WTC11 (cell line): ENCODE measurements around the gene SDC1. TPM values are rescaled to one million over a fixed set of nuclear protein-coding genes. Genes with fewer than 3 reads are reported as not detected.

Experiments used
- ATAC-seq: fragments of 200-7000 bp; cut with Tn5 transposase; 2 replicates; pipeline ENCODE4 v1.10.0; 2021; ENCODE audit warnings: mild to moderate bottlenecking, moderate library complexity
- CTCF ChIA-PET: fragments of 300-600 bp; sonication (Branson Sonifier 250); formaldehyde crosslinking; loops from one replicate; lab custom pipeline; 2021; ENCODE audit warnings: antibody characterized with exemption; lab: Charles Lee
- POLR2A ChIA-PET: fragments of 350-600 bp; sonication (Branson Sonifier 250); formaldehyde crosslinking; loops from one replicate; lab custom pipeline; 2021; ENCODE audit warnings: antibody characterized with exemption; lab: Charles Lee
- DNase-seq: peaks from one replicate; pipeline ENCODE4 v3.0.0; 2021; ENCODE audit warnings: low spot score
- H3K27ac Mint-ChIP-seq: 2 replicates; pipeline ENCODE4 v1.8.0; 2021; ENCODE audit warnings: mixed read lengths
- H3K27me3 Mint-ChIP-seq: 2 replicates; pipeline ENCODE4 v1.8.0; 2021; ENCODE audit warnings: low read depth, mild to moderate bottlenecking, moderate library complexity, mixed read lengths
- H3K36me3 Mint-ChIP-seq: 2 replicates; pipeline ENCODE4 v1.8.0; 2021; ENCODE audit warnings: mixed read lengths
- H3K4me1 Mint-ChIP-seq: 2 replicates; pipeline ENCODE4 v1.8.0; 2022; ENCODE audit warnings: mixed read lengths
- H3K4me3 Mint-ChIP-seq: 2 replicates; pipeline ENCODE4 v1.8.0; 2021; ENCODE audit warnings: mild to moderate bottlenecking, moderate library complexity, mixed read lengths
- H3K9me3 Mint-ChIP-seq: 2 replicates; pipeline ENCODE4 v1.8.0; 2021; ENCODE audit warnings: mixed read lengths
- AR ChIP-seq: fragments of 250-450 bp; sonication (Bioruptor Pico); IDR thresholded peaks from 2 replicates; pipeline ENCODE4 v1.9.0; 2021; ENCODE audit warnings: mild to moderate bottlenecking
- ELF4 ChIP-seq: sonication (generic); formaldehyde crosslinking; IDR thresholded peaks from 2 replicates; pipeline ENCODE4 v1.8.1; 2022; ENCODE audit warnings: low read depth, mild to moderate bottlenecking, moderate library complexity, missing genetic modification reagents
- GABPB1 ChIP-seq: sonication (generic); formaldehyde crosslinking; IDR thresholded peaks from 2 replicates; pipeline ENCODE4 v1.8.1; 2023; ENCODE audit warnings: mild to moderate bottlenecking, missing genetic modification reagents
- NFYB ChIP-seq: sonication (generic); formaldehyde crosslinking; conservative IDR thresholded peaks from 2 replicates; pipeline ENCODE4 v1.8.0; 2022; ENCODE audit warnings: low read depth, missing genetic modification reagents
- NR1H2 ChIP-seq: sonication (generic); formaldehyde crosslinking; IDR thresholded peaks from 2 replicates; pipeline ENCODE4 v1.9.0; 2021; ENCODE audit warnings: mild to moderate bottlenecking, moderate library complexity, missing genetic modification reagents
- OVOL2 ChIP-seq: fragments of 250-450 bp; sonication (Bioruptor Pico); IDR thresholded peaks from 2 replicates; pipeline ENCODE4 v1.9.0; 2021; ENCODE audit warnings: mild to moderate bottlenecking, borderline replicate concordance
- SMAD4 ChIP-seq: sonication (generic); formaldehyde crosslinking; IDR thresholded peaks from 2 replicates; pipeline ENCODE4 v1.8.0; 2022; ENCODE audit warnings: mild to moderate bottlenecking, missing genetic modification reagents
- TP53 ChIP-seq: sonication (generic); formaldehyde crosslinking; IDR thresholded peaks from 2 replicates; pipeline ENCODE4 v1.8.1; 2023; ENCODE audit warnings: mild to moderate bottlenecking, missing genetic modification reagents
- ZNF121 ChIP-seq: sonication (generic); formaldehyde crosslinking; IDR thresholded peaks from 2 replicates; pipeline ENCODE4 v1.8.0; 2023; ENCODE audit warnings: missing genetic modification reagents
- ZNF219 ChIP-seq: sonication (generic); formaldehyde crosslinking; IDR thresholded peaks from 2 replicates; pipeline ENCODE4 v1.8.0; 2023; ENCODE audit warnings: missing genetic modification reagents, mild to moderate bottlenecking, borderline replicate concordance
- ZNF263 ChIP-seq: sonication (generic); formaldehyde crosslinking; IDR thresholded peaks from 2 replicates; pipeline ENCODE4 v1.8.1; 2022; ENCODE audit warnings: low read depth, mild to moderate bottlenecking, moderate library complexity, missing genetic modification reagents
- ZNF396 ChIP-seq: fragments of 250-450 bp; sonication (Bioruptor Pico); IDR thresholded peaks from 2 replicates; pipeline ENCODE4 v1.8.0; 2021; ENCODE audit warnings: mild to moderate bottlenecking, moderate library complexity, borderline replicate concordance
- ZNF512 ChIP-seq: sonication (generic); formaldehyde crosslinking; IDR thresholded peaks from 2 replicates; pipeline ENCODE4 v1.8.1; 2022; ENCODE audit warnings: missing genetic modification reagents, borderline replicate concordance
- ZNF671 ChIP-seq: fragments of 250-450 bp; sonication (Bioruptor Pico); IDR thresholded peaks from 2 replicates; pipeline ENCODE4 v1.8.0; 2021; ENCODE audit warnings: mild to moderate bottlenecking
- total RNA-seq: library from RNA; stranded (reverse); gene quantifications from 3 replicates; pipeline ENCODE4 v1.2.3, GENCODE V29; 2021
- TF ChIP-seq, protein P1 (sequence below): sonication (generic); formaldehyde crosslinking; IDR thresholded peaks from 2 replicates; pipeline ENCODE4 v1.8.1; 2023; ENCODE audit warnings: mild to moderate bottlenecking, missing genetic modification reagents
- TF ChIP-seq, protein P2 (sequence below): sonication (generic); formaldehyde crosslinking; IDR thresholded peaks from 2 replicates; pipeline ENCODE4 v1.8.1; 2022; ENCODE audit warnings: low read depth, missing genetic modification reagents, borderline replicate concordance
- TF ChIP-seq, protein P3 (sequence below): sonication (generic); formaldehyde crosslinking; IDR thresholded peaks from 2 replicates; pipeline ENCODE4 v1.8.0; 2023; ENCODE audit warnings: missing genetic modification reagents, mild to moderate bottlenecking, borderline replicate concordance

SDC1 gene
- total RNA-seq, 1 experiment from 2014 or later = 52.6 TPM

DNA sequence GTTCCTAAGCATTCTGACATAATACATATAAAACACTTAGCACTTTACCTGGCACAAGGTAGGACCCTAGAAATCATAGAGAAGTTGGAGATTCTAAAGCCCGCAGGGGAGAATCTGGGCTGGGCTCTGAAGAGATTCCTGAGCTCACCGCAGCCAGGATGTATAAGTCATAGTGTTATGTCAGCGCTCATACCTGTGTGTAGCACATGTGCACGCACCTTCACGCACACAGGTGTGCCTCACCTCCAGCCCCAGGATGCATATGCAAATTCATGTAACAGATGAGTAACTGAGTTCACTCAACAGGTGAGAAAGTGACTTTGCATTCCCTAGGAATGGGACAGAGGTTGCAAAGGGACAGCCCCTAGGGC lies 7.9 kb upstream of the SDC1 start (continued):
- TF ChIP-seq AR (CRISPR knock-in tag) (no peak), TP53 (CRISPR knock-in tag) (no peak), NFYB (CRISPR knock-in tag) (no peak)
- TF ChIP-seq, protein P1, sequence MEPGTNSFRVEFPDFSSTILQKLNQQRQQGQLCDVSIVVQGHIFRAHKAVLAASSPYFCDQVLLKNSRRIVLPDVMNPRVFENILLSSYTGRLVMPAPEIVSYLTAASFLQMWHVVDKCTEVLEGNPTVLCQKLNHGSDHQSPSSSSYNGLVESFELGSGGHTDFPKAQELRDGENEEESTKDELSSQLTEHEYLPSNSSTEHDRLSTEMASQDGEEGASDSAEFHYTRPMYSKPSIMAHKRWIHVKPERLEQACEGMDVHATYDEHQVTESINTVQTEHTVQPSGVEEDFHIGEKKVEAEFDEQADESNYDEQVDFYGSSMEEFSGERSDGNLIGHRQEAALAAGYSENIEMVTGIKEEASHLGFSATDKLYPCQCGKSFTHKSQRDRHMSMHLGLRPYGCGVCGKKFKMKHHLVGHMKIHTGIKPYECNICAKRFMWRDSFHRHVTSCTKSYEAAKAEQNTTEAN (CRISPR knock-in tag) = no peak
- TF ChIP-seq, all 79 proteins: peak for 0

DNA sequence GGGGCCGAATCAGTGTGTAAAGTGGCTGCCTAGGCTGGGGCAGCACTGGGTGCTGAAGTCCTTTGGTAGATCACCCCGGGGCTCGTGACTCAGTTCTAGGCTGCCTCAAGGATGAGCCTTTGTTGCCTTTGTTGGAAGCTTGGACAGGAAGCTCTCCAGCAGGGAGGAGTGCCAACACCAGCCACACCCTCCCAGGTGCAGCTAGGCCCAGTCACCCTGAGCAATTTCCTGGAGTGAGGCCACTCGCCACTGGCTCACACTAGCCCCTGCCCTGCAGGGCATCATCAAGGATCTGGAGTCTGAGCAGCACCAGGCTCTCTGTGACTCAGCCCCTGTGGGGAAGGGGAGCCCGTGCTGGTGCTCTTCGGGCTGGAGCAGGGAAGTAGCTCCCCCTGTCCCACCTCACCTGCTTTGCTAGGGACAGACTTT lies 6.7 kb upstream of the SDC1 start:
- TF ChIP-seq ZNF671 = no peak
- TF ChIP-seq ZNF121 (CRISPR knock-in tag) = 0 out of 2 replicates have a peak, but pooled peaks have one; percentile 22
- peak; percentile 90 for ATAC-seq
- H3K27me3 Mint-ChIP-seq = peaks cover 7% of the 10 kb centered on the region; the same call in 1 of the 2 replicates
- DNase-seq = peak; percentile 37
- H3K4me1 Mint-ChIP-seq = peaks cover 20% of the 10 kb centered on the region
- H3K27ac Mint-ChIP-seq = no peak overlapping the region
- no peaks in the 10 kb centered on the region for H3K36me3 Mint-ChIP-seq
- peaks cover 4% of the 10 kb centered on the region; the same call in 1 of the 2 replicates for H3K9me3 Mint-ChIP-seq
- H3K4me3 Mint-ChIP-seq = no peak overlapping the region
- CTCF ChIA-PET = interaction anchor here (0.5 to 3.8 kb wide), 20 partner anchors 9 to 411 kb away, joined by 3 to 48 read pairs (median 5); no protein-coding TSS in a partner anchor
- POLR2A ChIA-PET = interaction anchor here (0.7 kb wide), 1 partner anchor 467 kb away, joined by 9 read pairs; no protein-coding TSS in a partner anchor

GRCh38 chr2:20231159-20231558 lies 6.2 kb upstream of the SDC1 start:
- Mint-ChIP-seq H3K4me1 (peaks cover 22% of the 10 kb centered on the region), H3K27ac (no peak overlapping the region), H3K4me3 (no peak overlapping the region), H3K9me3 (peaks cover 4% of the 10 kb centered on the region; the same call in 1 of the 2 replicates), H3K27me3 (peaks cover 10% of the 10 kb centered on the region), H3K36me3 (no peaks in the 10 kb centered on the region)
- ChIA-PET POLR2A (interaction anchor here (0.7 kb wide), 1 partner anchor 466 kb away, joined by 9 read pairs; no protein-coding TSS in a partner anchor), CTCF (interaction anchor here (0.5 to 3.8 kb wide), 17 partner anchors 11 to 411 kb away, joined by 3 to 48 read pairs (median 5); no protein-coding TSS in a partner anchor)
- DNase-seq (no peak), ATAC-seq (peak; percentile 3; the same call in 1 of the 2 replicates)
- TF ChIP-seq ZNF512 (CRISPR knock-in tag) (no peak), ZNF219 (CRISPR knock-in tag) (no peak), ZNF263 (CRISPR knock-in tag) (no peak), OVOL2 (no peak), GABPB1 (CRISPR knock-in tag) (no peak), NR1H2 (CRISPR knock-in tag) (no peak), ZNF396 (no peak), ELF4 (no peak), SMAD4 (CRISPR knock-in tag) (no peak)
- TF ChIP-seq, protein P2, sequence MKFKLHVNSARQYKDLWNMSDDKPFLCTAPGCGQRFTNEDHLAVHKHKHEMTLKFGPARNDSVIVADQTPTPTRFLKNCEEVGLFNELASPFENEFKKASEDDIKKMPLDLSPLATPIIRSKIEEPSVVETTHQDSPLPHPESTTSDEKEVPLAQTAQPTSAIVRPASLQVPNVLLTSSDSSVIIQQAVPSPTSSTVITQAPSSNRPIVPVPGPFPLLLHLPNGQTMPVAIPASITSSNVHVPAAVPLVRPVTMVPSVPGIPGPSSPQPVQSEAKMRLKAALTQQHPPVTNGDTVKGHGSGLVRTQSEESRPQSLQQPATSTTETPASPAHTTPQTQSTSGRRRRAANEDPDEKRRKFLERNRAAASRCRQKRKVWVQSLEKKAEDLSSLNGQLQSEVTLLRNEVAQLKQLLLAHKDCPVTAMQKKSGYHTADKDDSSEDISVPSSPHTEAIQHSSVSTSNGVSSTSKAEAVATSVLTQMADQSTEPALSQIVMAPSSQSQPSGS (CRISPR knock-in tag) = no peak
- TF ChIP-seq, protein P3, sequence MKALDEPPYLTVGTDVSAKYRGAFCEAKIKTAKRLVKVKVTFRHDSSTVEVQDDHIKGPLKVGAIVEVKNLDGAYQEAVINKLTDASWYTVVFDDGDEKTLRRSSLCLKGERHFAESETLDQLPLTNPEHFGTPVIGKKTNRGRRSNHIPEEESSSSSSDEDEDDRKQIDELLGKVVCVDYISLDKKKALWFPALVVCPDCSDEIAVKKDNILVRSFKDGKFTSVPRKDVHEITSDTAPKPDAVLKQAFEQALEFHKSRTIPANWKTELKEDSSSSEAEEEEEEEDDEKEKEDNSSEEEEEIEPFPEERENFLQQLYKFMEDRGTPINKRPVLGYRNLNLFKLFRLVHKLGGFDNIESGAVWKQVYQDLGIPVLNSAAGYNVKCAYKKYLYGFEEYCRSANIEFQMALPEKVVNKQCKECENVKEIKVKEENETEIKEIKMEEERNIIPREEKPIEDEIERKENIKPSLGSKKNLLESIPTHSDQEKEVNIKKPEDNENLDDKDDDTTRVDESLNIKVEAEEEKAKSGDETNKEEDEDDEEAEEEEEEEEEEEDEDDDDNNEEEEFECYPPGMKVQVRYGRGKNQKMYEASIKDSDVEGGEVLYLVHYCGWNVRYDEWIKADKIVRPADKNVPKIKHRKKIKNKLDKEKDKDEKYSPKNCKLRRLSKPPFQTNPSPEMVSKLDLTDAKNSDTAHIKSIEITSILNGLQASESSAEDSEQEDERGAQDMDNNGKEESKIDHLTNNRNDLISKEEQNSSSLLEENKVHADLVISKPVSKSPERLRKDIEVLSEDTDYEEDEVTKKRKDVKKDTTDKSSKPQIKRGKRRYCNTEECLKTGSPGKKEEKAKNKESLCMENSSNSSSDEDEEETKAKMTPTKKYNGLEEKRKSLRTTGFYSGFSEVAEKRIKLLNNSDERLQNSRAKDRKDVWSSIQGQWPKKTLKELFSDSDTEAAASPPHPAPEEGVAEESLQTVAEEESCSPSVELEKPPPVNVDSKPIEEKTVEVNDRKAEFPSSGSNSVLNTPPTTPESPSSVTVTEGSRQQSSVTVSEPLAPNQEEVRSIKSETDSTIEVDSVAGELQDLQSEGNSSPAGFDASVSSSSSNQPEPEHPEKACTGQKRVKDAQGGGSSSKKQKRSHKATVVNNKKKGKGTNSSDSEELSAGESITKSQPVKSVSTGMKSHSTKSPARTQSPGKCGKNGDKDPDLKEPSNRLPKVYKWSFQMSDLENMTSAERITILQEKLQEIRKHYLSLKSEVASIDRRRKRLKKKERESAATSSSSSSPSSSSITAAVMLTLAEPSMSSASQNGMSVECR (CRISPR knock-in tag) = no peak
